ENCODE measurements around the gene LRRN2.
"Not testable (repeated sequence)": the region's sequence is repeated elsewhere in the genome, so short reads cannot be mapped to it uniquely, and the experiment has no call there.

Gene LRRN2

GRCh38 chr1:204658295-204658694 lies 27.2 kb downstream of the LRRN2 start:
- DNase-seq = no peak

GRCh38 chr1:204653590-204654340 lies 31.8 kb downstream of the LRRN2 start:
- DNase-seq = no peak

GRCh38 chr1:204652497-204652896 lies 33.0 kb downstream of the LRRN2 start:
- no peak for DNase-seq

GRCh38 chr1:204651843-204652421 lies 33.6 kb downstream of the LRRN2 start:
- no peak for DNase-seq

GRCh38 chr1:204650911-204651570 lies 34.5 kb downstream of the LRRN2 start:
- no peak for DNase-seq

GRCh38 chr1:204649721-204650521 lies 35.6 kb downstream of the LRRN2 start:
- no peak for DNase-seq

- DNase-seq = no peak
Observed at GRCh38 chr1:204648576-204648975, 37.0 kb downstream of the LRRN2 start.

GRCh38 chr1:204647805-204648153 lies 37.8 kb downstream of the LRRN2 start:
- no peak for DNase-seq

GRCh38 chr1:204647114-204647804 lies 38.3 kb downstream of the LRRN2 start:
- DNase-seq = peak; percentile 67

- no peak for DNase-seq
Observed at GRCh38 chr1:204645666-204646065, 39.9 kb downstream of the LRRN2 start.

- no peak for DNase-seq
Observed at GRCh38 chr1:204645251-204645650, 40.3 kb downstream of the LRRN2 start.

- no peak for DNase-seq
Observed at GRCh38 chr1:204643503-204643902, 42.0 kb downstream of the LRRN2 start.

GRCh38 chr1:204641936-204642335 lies 43.6 kb downstream of the LRRN2 start:
- no peak for DNase-seq

GRCh38 chr1:204641455-204641854 lies 44.1 kb downstream of the LRRN2 start:
- DNase-seq = no peak

GRCh38 chr1:204640578-204640977 lies 45.0 kb downstream of the LRRN2 start:
- no peak for DNase-seq

- DNase-seq = no peak
Observed at GRCh38 chr1:204634260-204634910, 51.2 kb downstream of the LRRN2 start.

- DNase-seq = no peak
Observed at GRCh38 chr1:204633665-204634064, 51.9 kb downstream of the LRRN2 start.

GRCh38 chr1:204630132-204630905 lies 55.2 kb downstream of the LRRN2 start:
- DNase-seq = no peak

GRCh38 chr1:204629459-204629858 lies 56.1 kb downstream of the LRRN2 start:
- DNase-seq = not testable (repeated sequence)

- no peak for DNase-seq
Observed at GRCh38 chr1:204628868-204629267, 56.7 kb downstream of the LRRN2 start.

GRCh38 chr1:204627436-204627835 lies 58.1 kb downstream of the LRRN2 start:
- DNase-seq = no peak
